C4-2B (cell line): ENCODE data around the gene SMC3.
A peak's percentile ranks its signal among the peaks of the same experiment; 100 is the strongest.

ENCODE experiments used
- H3K27ac ChIP-seq: fragments of 450-650 bp; 2 replicates; pipeline ENCODE4 v1.5.1; 2017
- CTCF ChIP-seq: fragments of 450-650 bp; conservative IDR thresholded peaks from 2 replicates; pipeline ENCODE4 v1.5.1; 2017; ENCODE audit warnings: mild to moderate bottlenecking
- ZFX ChIP-seq: fragments of 450-650 bp; IDR thresholded peaks from 2 replicates; pipeline ENCODE4 v1.6.1; 2017

The SMC3 gene

GRCh38 chr10:110647136-110647430 lies 79.6 kb downstream of the SMC3 start:
- TF ChIP-seq CTCF (no peak), ZFX (no peak)
- no peak overlapping the region for H3K27ac ChIP-seq

GRCh38 chr10:110648692-110649346 lies 81.3 kb downstream of the SMC3 start:
- H3K27ac ChIP-seq: no peak overlapping the region
- TF ChIP-seq ZFX: no peak
- TF ChIP-seq CTCF: peak; percentile 7; the same call in 1 of the 2 replicates

- H3K27ac ChIP-seq: no peak overlapping the region
- no peak for TF ChIP-seq CTCF
- TF ChIP-seq ZFX: no peak
Measured at GRCh38 chr10:110649347-110650264, 82.1 kb downstream of the SMC3 start.

GRCh38 chr10:110650265-110650668 lies 82.8 kb downstream of the SMC3 start:
- H3K27ac ChIP-seq: no peak overlapping the region
- TF ChIP-seq CTCF (no peak), ZFX (no peak)

GRCh38 chr10:110651044-110651958 lies 83.8 kb downstream of the SMC3 start:
- no peak overlapping the region for H3K27ac ChIP-seq
- TF ChIP-seq ZFX (no peak), CTCF (no peak)

- TF ChIP-seq ZFX: no peak
- TF ChIP-seq CTCF: no peak
- H3K27ac ChIP-seq: no peak overlapping the region
Measured at GRCh38 chr10:110652475-110653118, 85.1 kb downstream of the SMC3 start.
